PFSK-1 (cell line): Measurements from ENCODE around the gene RPE.

ENCODE experiments used
- FOXP2 ChIP-seq: optimal IDR thresholded peaks from 2 replicates; pipeline ENCODE3; 2011; ENCODE audit warnings: borderline replicate concordance, control low read depth, inconsistent platforms; ENCODE audit not compliant: insufficient read depth; ENCODE audit errors: extremely low read length, extremely low read depth
- POLR2AphosphoS5 ChIP-seq: IDR thresholded peaks from 2 replicates; pipeline ENCODE4 v1.6.1; 2012; ENCODE audit warnings: low read depth, mild to moderate bottlenecking, control low read depth, low read length, moderate library complexity
- SIN3A ChIP-seq: IDR thresholded peaks from 2 replicates; pipeline ENCODE4 v1.6.1; 2012; ENCODE audit warnings: mild to moderate bottlenecking, low read length, moderate library complexity, borderline replicate concordance; ENCODE audit not compliant: insufficient read depth
- TAF1 ChIP-seq: IDR thresholded peaks from 2 replicates; pipeline ENCODE4 v1.6.1; 2012; ENCODE audit warnings: low read length, control low read depth, borderline replicate concordance; ENCODE audit not compliant: insufficient read depth
- TF ChIP-seq, protein P1 (sequence below), 2 experiments: IDR thresholded peaks; 2 replicates each; pipeline versions ENCODE4 v1.6.1 to v1.8.0; 2011 to 2012; ENCODE audit warnings: low read depth in 2 of 2, low read length in 2 of 2, control low read depth in 1 of 2, inconsistent platforms in 1 of 2, mild to moderate bottlenecking in 1 of 2, moderate library complexity in 1 of 2; ENCODE audit not compliant: insufficient read depth in 1 of 2

Gene RPE

DNA sequence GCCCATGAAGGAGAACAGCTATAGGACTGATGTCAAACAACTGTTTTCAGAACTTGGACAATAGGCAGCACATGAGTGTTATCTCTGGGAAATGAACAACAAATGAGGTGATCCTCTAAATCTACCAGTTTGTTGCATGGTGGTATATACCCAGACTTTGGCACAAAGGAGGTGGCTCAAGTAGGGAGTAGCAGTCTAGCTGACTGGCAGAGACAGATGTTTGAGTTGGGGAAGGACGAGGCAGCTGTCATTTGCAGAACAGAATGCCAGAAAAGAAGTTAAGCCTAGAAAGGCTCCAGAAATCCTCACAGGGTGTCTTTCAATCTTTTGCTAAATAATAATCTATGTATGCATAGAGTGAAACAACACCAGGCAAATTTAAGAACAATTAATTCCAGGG is 47.4 kb downstream of the RPE start:
- TF ChIP-seq FOXP2 (no peak), POLR2AphosphoS5 (no peak), SIN3A (no peak), TAF1 (no peak)
- TF ChIP-seq, protein P1, sequence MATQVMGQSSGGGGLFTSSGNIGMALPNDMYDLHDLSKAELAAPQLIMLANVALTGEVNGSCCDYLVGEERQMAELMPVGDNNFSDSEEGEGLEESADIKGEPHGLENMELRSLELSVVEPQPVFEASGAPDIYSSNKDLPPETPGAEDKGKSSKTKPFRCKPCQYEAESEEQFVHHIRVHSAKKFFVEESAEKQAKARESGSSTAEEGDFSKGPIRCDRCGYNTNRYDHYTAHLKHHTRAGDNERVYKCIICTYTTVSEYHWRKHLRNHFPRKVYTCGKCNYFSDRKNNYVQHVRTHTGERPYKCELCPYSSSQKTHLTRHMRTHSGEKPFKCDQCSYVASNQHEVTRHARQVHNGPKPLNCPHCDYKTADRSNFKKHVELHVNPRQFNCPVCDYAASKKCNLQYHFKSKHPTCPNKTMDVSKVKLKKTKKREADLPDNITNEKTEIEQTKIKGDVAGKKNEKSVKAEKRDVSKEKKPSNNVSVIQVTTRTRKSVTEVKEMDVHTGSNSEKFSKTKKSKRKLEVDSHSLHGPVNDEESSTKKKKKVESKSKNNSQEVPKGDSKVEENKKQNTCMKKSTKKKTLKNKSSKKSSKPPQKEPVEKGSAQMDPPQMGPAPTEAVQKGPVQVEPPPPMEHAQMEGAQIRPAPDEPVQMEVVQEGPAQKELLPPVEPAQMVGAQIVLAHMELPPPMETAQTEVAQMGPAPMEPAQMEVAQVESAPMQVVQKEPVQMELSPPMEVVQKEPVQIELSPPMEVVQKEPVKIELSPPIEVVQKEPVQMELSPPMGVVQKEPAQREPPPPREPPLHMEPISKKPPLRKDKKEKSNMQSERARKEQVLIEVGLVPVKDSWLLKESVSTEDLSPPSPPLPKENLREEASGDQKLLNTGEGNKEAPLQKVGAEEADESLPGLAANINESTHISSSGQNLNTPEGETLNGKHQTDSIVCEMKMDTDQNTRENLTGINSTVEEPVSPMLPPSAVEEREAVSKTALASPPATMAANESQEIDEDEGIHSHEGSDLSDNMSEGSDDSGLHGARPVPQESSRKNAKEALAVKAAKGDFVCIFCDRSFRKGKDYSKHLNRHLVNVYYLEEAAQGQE (IDR thresholded peaks at IDR 0.05; ENCODE audit: insufficient read depth in 1 of 2, low read depth in 2 of 2, low read length in 2 of 2): no peak

DNA sequence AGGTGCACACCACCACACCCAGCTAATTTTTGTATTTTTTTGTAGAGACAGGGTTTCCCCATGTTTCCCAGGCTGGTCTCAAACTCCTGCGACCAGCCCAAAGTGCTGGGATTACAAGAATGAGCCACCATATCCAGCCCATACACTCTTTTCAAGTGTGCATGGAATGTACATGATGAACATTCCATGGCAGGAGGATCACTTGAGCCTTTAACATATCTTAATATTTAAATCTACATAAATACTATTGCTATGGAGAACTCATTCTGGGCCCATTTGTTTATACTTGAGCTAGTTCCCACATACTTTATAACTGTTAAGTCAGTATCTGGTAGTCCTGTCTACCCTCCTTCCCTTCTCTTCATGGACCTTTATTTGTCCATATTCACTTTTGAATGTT is 48.4 kb downstream of the RPE start:
- TF ChIP-seq POLR2AphosphoS5 (no peak), SIN3A (no peak)

DNA sequence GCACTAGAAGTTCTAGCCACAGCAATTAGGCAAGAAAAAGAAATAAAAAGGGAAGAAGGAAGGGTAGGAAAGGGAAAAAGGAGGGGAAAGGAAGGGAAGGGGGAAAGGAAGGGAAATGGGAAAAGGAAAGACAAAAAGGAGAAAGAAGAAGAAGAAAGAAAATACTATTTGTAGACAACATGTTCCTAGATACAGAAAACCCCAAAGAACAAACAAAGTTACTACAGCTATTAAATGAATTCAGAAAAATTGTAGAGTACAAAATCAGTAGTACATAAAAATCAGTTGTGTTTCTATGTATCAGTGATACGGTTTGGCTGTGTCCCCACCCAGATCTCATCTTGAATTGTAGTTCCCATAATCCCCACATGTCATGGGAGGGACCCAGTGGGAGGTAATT is 52.3 kb downstream of the RPE start:
- TF ChIP-seq TAF1 (no peak), FOXP2 (no peak)

DNA sequence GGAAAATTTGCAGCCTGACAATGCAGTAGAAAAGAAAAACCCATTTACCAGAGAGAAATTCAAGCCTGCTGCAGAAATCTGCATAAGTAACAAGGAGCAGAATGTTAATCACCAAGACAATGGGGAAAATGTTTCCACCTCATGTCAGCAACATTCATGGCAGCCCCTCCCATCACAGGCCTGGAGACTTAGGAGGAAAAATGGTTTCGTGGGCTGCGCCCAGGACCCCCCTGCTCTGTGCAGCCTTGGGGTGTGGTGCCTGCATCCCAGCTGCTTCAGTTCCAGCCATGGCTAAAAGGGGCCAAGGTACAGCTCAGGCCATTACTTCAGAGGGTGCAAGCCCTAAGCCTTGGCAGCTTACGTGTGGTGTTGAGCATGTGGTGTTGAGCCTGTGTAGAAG is 53.4 kb downstream of the RPE start:
- TF ChIP-seq TAF1 (no peak), POLR2AphosphoS5 (no peak), FOXP2 (no peak), SIN3A (no peak)
- TF ChIP-seq, protein P1 (IDR thresholded peaks at IDR 0.05; ENCODE audit: insufficient read depth in 1 of 2, low read depth in 2 of 2, low read length in 2 of 2): no peak

DNA sequence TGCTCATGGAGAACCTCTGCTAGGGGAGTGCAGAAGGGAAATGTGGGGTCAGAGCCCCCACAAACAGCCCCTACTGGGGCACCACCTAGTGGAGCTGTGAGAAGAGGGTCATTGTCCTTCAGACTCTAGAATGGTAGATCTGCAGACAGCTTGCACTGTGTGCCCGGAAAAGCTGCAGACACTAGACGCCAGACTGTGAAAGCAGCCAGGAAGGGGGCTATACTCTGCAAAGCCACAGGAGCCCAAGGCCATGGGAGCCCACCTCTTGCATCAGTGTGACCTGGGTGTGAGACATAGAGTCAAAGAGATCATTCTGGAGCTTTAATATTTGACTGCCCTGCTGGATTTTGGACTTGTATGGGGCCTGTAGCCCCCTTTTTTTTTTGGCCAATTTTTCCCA is 60.9 kb downstream of the RPE start:
- TF ChIP-seq, protein P1 (IDR thresholded peaks at IDR 0.05; ENCODE audit: insufficient read depth in 1 of 2, low read depth in 2 of 2, low read length in 2 of 2): no peak
- no peak for TF ChIP-seq SIN3A
- no peak for TF ChIP-seq TAF1
- TF ChIP-seq FOXP2: no peak
- no peak for TF ChIP-seq POLR2AphosphoS5
